Measurements from ENCODE around the gene TSPAN9.

GRCh38 chr12:3144495-3144894 lies 67.3 kb downstream of the TSPAN9 start:
- TF ChIP-seq CTCF (IDR thresholded peaks at IDR 0.05) (no peak), POLR2A (IDR thresholded peaks at IDR 0.05) (no peak), POLR2AphosphoS5 (IDR thresholded peaks at IDR 0.05) (no peak)

Measured in suprapubic skin (tissue), 4 donors.